Measurements from ENCODE around the gene MAPT. TPM values are rescaled to one million over a fixed set of nuclear protein-coding genes. Genes with fewer than 3 reads are reported as not detected.

MAPT gene
- total RNA-seq, 1 experiment from 2014 or later: 8.3 TPM

GRCh38 chr17:45958994-45959665 is 64.8 kb downstream of the MAPT start:
- intact Hi-C loops (cut with micrococcal nuclease; ENCODE audit: unreplicated experiment): no loop called here
- H3K27me3 ChIP-seq (replicated peaks; ENCODE audit: insufficient read depth, low read depth, low read length, poor library complexity): no peaks in the 10 kb centered on the region
- H3K36me3 ChIP-seq (ENCODE audit: insufficient read depth, low read length, poor library complexity, severe bottlenecking): no peaks in the 10 kb centered on the region
- no peaks in the 10 kb centered on the region for H3K4me1 ChIP-seq (ENCODE audit: insufficient read depth, low read length, poor library complexity, severe bottlenecking)
- no peaks in the 10 kb centered on the region for H3K9me3 ChIP-seq (ENCODE audit: low read depth, low read length, poor library complexity, severe bottlenecking)
- H3K27ac ChIP-seq (ENCODE audit: low read depth, low read length, poor library complexity, severe bottlenecking): no peak overlapping the region
- BruUV-seq (replicated peaks): no TSS peak
- POLR2A ChIA-PET (ENCODE audit: low non-redundant PET): no interaction called here
- CTCF ChIA-PET: no interaction called here
- no peak for TF ChIP-seq EZH2 (IDR thresholded peaks at IDR 0.05; ENCODE audit: borderline replicate concordance, low read depth, low read length, poor library complexity, severe bottlenecking)
- TF ChIP-seq CTCF (conservative IDR thresholded peaks at IDR 0.05; ENCODE audit: low read depth, low read length): no peak
- no peak overlapping the region for H3K4me3 ChIP-seq (ENCODE audit: low read depth, low read length, poor library complexity, severe bottlenecking)
- no peak for DNase-seq (ENCODE audit: low spot score)

DNA sequence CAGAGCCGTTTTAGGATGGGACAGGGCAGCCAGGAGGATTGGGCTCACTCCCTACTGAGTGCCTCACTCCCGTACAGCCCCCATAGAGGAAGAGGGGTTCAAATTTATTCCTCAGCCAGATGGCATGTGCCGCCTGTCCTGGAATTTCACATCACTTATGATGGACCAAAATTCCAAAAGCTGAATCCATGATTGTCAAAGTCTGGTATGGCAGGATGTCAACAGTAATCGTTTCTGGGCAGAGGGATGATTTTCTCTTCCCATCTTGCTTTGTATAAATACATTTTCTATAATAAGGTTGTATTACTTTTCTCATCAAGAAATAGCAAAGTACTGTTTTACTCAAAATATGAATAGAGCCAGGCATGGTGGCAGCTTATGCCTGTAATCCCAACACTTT is 66.0 kb downstream of the MAPT start:
- intact Hi-C loops (cut with micrococcal nuclease; ENCODE audit: unreplicated experiment): no loop called here
- BruUV-seq (replicated peaks): no TSS peak
- TF ChIP-seq CTCF (conservative IDR thresholded peaks at IDR 0.05; ENCODE audit: low read depth, low read length) (no peak), EZH2 (IDR thresholded peaks at IDR 0.05; ENCODE audit: borderline replicate concordance, low read depth, low read length, poor library complexity, severe bottlenecking) (no peak)

DNA sequence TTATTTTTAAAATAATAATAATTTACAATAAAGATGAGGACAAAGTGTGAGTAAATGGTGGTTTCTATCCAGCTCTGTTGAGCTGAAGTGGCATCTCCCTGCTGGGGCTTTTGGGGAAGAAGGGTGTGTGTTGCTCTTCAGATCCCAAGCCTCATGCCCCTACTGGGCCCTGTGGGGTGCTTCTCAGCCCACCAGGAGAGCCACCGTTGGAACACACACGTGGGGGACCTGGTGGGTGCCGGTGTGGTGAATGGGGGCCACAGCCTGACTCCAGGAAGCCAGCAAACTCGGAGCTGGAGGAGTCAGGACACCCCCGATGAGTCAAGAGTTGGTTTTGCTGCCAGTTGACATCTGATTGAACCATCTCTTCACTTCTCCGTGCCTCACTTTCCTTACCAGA is 66.9 kb downstream of the MAPT start:
- Histone ChIP-seq H3K27me3 (replicated peaks; ENCODE audit: insufficient read depth, low read depth, low read length, poor library complexity) (no peaks in the 10 kb centered on the region), H3K36me3 (ENCODE audit: insufficient read depth, low read length, poor library complexity, severe bottlenecking) (no peaks in the 10 kb centered on the region), H3K27ac (ENCODE audit: low read depth, low read length, poor library complexity, severe bottlenecking) (no peak overlapping the region), H3K4me3 (ENCODE audit: low read depth, low read length, poor library complexity, severe bottlenecking) (no peak overlapping the region), H3K9me3 (ENCODE audit: low read depth, low read length, poor library complexity, severe bottlenecking) (no peaks in the 10 kb centered on the region), H3K4me1 (ENCODE audit: insufficient read depth, low read length, poor library complexity, severe bottlenecking) (no peaks in the 10 kb centered on the region)
- TF ChIP-seq CTCF (conservative IDR thresholded peaks at IDR 0.05; ENCODE audit: low read depth, low read length) (no peak), EZH2 (IDR thresholded peaks at IDR 0.05; ENCODE audit: borderline replicate concordance, low read depth, low read length, poor library complexity, severe bottlenecking) (no peak)
- DNase-seq (ENCODE audit: low spot score): no peak
- POLR2A ChIA-PET (ENCODE audit: low non-redundant PET): no interaction called here
- intact Hi-C loops (cut with micrococcal nuclease; ENCODE audit: unreplicated experiment): no loop called here
- no TSS peak for BruUV-seq (replicated peaks)
- CTCF ChIA-PET: no interaction called here

More for the DNA sequence above, 66.0 kb downstream of the MAPT start:
- H3K27me3 ChIP-seq (replicated peaks; ENCODE audit: insufficient read depth, low read depth, low read length, poor library complexity): no peaks in the 10 kb centered on the region
- H3K4me3 ChIP-seq (ENCODE audit: low read depth, low read length, poor library complexity, severe bottlenecking): no peak overlapping the region
- no peak overlapping the region for H3K27ac ChIP-seq (ENCODE audit: low read depth, low read length, poor library complexity, severe bottlenecking)
- no peak for DNase-seq (ENCODE audit: low spot score)
- H3K36me3 ChIP-seq (ENCODE audit: insufficient read depth, low read length, poor library complexity, severe bottlenecking): no peaks in the 10 kb centered on the region
- H3K9me3 ChIP-seq (ENCODE audit: low read depth, low read length, poor library complexity, severe bottlenecking): no peaks in the 10 kb centered on the region
- ChIA-PET CTCF (no interaction called here), POLR2A (ENCODE audit: low non-redundant PET) (no interaction called here)
- H3K4me1 ChIP-seq (ENCODE audit: insufficient read depth, low read length, poor library complexity, severe bottlenecking): no peaks in the 10 kb centered on the region

Measured in A673 (cell line).